HG02759 (cell line): Measurements from ENCODE around the gene CHD8.
"Not testable (repeated sequence)": the region's sequence is repeated elsewhere in the genome, so short reads cannot be mapped to it uniquely, and the experiment has no call there.

Experiments used
- ATAC-seq: cut with Tn5 transposase; IDR thresholded peaks from one replicate; pipeline ENCODE4 v1.9.1; 2021; ENCODE audit warnings: mild to moderate bottlenecking, moderate library complexity; ENCODE audit not compliant: unreplicated experiment

The CHD8 gene, protein sequence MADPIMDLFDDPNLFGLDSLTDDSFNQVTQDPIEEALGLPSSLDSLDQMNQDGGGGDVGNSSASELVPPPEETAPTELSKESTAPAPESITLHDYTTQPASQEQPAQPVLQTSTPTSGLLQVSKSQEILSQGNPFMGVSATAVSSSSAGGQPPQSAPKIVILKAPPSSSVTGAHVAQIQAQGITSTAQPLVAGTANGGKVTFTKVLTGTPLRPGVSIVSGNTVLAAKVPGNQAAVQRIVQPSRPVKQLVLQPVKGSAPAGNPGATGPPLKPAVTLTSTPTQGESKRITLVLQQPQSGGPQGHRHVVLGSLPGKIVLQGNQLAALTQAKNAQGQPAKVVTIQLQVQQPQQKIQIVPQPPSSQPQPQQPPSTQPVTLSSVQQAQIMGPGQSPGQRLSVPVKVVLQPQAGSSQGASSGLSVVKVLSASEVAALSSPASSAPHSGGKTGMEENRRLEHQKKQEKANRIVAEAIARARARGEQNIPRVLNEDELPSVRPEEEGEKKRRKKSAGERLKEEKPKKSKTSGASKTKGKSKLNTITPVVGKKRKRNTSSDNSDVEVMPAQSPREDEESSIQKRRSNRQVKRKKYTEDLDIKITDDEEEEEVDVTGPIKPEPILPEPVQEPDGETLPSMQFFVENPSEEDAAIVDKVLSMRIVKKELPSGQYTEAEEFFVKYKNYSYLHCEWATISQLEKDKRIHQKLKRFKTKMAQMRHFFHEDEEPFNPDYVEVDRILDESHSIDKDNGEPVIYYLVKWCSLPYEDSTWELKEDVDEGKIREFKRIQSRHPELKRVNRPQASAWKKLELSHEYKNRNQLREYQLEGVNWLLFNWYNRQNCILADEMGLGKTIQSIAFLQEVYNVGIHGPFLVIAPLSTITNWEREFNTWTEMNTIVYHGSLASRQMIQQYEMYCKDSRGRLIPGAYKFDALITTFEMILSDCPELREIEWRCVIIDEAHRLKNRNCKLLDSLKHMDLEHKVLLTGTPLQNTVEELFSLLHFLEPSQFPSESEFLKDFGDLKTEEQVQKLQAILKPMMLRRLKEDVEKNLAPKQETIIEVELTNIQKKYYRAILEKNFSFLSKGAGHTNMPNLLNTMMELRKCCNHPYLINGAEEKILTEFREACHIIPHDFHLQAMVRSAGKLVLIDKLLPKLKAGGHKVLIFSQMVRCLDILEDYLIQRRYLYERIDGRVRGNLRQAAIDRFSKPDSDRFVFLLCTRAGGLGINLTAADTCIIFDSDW (N-terminal part only)

DNA sequence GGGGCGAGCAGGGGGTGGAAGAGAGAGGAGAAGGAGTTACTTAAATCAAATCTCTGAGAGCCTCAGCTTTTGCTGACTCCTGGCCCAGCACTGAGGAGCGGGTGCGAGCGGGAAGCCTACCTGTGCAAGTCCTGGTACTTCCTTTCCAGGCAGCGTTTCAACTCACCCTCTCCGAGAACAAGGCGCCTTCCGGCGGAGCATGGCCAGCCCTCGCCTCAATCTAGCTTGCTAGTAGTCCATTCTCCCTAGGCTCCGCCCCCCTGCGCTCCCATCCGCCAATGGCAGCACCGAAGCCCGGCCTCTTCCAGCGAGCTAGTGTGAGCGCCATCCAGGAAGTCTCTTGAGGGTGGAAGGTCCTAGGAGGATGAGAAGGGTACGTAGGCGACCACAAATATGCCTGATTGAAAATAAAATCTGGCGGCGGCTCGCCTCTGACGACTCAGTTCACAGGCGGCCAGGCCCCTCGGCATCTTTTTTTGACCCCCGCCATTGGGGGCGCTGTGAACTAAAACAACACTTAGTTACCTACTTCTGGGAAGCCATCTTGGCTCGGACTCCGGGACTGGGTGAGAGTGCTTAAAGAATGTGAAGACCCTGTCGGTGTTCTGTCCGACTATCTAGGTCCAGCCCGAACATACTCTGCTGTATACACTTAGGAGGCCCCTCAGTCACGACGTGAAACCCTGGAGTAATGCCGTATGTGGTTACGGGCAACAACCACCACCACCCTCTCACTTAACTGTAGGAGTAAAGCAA, at the start of gene CHD8:
Gene CHD8, minus strand, starts transcription at position 212 of the 756 bp plus-strand sequence. CDS start 24,480 bp downstream, outside the sequence.
- peak; percentile 99 for ATAC-seq

DNA sequence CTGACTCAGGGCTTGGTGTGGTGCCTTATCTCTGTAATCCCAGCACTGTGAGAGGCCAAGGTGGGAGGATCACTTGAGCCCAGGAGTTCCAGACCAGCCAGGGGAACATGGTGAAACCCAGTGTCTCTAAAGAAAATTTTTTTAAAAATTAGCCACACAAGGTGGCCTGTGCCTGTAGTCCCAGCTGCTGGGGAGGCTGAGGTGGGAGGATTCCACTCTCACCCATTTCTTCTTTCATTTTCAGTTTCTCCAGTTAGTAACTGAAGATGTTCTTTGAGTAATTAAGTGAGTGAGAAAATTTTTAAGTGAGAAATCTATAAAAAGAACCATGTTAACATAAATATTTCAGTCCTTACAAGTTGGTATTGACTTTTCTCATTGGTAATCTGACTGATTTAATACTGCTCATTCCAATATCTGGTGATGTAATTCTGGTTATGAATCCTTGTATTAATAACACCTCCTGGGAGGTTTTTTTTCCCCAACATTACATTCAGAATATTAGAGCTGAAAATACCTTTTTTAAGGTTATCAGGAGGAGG, 49.2 kb upstream of the CHD8 start:
- peak; percentile 88 for ATAC-seq

DNA sequence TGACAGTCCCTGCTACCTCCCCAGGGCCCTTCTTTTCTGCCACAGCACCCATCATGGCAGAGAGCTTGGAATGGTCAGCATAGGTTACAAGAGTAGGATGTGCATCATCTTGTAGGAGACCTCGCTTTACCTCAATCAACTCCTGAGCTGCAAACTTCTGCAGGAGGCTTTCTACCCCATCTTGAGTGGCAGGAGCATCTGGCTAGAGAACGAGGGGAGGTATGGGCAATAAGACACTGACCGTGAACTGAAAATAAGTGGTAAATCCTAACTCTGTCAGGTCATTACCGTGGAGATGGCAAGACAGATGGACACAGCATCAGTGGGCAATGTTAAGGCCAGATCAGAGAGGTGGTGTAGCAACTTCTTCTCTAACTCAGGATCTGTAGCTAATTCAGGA, 47.5 kb upstream of the CHD8 start:
- no peak for ATAC-seq

DNA sequence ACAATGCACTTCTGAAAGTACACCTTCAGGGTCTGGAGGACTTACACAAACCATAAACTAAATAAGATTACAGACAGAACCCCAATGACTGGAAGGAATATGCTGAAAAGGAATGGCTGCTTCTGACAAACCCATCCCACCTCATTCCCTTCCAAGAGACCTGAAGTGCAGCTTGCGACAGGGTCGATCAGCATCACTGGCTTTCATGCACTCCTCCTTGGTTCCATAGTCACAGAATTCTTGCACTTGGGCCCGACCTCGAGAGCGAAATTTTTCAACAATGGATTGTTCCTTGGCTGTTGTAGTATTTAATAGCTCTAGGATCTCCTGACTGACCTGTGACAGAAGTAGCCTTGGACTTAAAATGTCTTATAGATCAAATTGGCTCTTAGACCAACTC, 45.6 kb upstream of the CHD8 start:
- ATAC-seq, result no peak

DNA sequence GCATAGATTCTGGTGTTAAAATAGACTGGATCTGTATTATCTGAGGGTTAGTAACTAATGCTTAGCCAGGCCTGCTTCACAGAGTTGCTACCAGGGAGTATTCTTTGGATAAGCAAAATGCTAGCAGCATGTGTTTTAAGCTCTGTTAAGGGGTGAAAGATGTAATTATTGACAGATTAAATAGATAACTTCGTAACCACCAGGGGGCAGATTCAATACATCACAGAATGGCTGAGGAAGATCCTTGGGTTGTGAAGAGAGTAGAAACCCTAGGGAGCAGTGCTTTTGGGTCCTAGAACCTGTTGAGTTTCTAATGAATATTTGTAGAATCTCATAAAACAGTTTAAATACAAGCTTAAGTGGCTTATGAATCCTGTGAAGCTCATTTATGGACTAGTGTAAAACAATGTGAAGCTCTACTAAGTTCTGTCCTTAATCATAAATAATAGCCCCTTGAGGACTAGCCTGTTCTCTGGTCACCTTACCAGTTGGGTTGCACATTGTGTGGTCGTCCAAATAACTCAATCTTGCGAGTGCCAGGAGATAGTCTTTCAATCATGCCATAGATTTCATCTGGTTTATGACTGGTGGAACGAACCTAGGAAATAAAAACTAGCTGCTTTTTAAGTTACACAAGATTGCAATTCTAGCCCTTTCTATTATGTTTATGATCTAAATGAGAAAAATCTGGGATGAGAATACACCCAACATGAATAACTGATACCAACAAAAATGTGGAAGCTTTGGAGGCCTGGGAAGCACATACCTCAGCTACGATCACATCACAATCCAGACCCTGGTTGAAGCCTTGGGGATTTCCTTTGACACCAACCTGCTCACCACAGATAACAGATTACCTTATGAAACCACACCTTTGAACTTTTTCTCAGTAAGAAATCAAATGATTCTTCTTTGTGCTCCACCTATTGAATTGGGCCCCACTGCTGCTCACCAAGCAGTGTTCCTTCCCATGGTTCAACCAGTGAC, 42.9 kb upstream of the CHD8 start:
- peak; percentile 52 for ATAC-seq

DNA sequence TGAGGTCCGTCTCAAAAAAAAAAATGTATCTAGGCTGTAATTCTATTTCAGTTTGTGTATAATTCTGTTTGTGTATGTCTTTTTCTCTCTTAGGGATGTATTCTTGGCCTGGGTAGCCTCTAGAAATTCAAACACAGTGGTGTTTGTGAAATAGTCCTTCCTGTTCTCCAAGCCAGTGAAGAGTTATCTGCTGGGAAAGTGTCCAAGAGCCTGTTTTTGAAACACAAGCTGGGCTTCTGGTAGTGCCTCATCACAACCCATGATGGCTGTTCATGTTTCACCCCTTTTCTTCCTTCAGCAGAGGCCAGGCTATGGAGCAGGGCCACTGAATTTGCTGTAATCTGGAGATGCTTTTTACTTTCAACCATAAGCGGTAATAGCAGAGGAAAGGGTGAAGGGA, 40.5 kb upstream of the CHD8 start:
- ATAC-seq, result no peak

DNA sequence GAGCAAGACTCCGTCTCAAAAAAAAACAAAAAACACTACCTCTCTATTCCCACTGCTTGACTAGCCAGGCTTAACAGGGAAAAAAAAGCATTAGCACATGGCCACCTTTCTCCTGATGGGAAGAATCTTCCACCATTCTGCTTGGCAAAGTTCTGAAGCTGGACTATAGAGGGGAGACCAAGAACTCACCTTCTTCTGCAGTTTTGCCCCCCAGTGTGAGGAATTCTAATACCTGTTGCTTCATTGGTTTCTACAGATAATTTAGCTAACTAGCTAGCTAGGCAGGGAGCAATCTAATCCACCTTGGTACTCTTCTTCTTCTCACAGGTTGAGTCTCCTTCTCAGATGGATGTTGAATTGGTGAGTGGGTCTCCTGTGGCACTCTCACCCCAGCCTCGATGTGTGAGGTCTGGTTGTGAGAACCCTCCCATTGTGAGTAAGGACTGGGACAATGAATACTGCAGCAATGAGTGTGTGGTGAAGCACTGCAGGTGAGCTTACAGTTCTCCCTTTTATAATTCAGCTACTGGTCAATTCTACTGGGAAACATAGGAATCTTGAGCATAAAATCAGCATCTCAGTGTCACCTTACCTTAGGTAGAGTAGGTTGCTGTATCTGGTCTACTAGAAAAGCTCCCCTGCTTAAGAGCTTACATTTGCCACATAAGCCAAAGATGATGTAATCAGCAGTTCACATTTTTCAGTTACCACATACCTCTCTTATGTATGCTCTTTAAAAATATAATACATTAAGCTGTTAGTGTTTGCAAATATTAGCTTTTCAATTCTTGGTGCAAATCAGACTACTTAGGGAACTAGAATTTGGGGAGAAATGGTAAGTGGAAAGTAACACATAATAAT, 39.2 kb upstream of the CHD8 start:
- ATAC-seq, result no peak

DNA sequence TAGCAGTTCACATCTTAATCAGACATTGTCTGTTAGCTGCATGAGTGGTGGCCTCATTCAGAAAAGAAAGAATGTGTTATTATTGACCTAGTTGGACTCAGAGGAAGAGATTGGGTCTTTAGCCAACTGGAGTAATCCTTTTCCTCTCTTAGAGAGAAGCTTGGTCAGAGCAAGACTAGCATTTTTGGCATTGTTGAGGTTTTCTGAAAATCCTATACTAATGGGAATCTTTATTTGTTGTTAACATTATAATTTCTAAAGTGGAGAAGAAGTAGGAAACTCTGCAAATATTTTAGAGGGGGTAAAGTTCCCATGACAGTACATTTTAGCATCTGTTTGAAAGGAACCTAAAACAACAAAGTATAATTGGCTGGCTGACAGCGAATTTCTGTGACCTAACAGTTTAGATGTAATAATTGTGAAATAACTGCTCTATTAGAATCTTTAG, 30.7 kb upstream of the CHD8 start:
- no peak for ATAC-seq

DNA sequence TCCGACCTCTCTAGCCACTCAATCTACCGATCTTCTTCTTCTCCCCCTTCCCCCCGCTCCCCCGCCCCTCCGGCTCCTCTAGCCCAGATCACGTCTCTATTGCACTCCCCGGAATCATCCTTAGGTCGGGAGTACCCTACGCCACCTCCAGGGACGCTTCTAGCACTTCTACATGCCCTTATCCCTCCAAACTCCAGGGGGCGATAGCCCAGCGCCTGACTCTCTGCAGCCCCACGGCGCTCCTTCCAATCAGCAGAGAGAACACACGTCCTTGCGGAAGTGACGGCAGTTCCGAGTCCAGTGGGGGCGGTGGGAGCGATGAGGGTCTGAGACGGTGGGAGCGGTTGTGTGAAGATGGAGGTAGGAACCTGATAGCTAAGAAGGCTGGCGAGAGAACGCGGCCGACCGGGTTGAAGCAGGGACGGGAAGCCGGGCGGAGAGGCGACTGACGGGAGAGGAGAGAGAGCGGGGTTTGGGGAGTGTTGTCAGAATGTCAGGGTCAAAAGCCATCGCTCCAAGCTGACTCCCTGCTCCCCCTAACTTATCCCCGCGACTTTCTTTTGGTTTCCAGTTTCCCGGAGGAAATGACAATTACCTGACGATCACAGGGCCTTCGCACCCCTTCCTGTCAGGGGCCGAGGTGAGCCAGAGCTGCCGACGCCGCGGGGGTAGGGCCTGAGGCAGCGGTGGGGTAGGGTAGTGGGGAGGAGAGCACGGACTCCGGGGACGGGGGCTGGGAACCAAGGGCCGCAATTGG, 21.2 kb upstream of the CHD8 start, which contains the start of the genes RAB2B and TOX4:
Gene RAB2B, minus strand, starts transcription at position 35 of the 757 bp plus-strand sequence. CDS start 87 bp downstream, outside the sequence.
Gene TOX4, plus strand, starts transcription at position 271 of the 757 bp plus-strand sequence. Its CDS starts 84 bp downstream, at position 355.
- ATAC-seq, result peak; percentile 99

DNA sequence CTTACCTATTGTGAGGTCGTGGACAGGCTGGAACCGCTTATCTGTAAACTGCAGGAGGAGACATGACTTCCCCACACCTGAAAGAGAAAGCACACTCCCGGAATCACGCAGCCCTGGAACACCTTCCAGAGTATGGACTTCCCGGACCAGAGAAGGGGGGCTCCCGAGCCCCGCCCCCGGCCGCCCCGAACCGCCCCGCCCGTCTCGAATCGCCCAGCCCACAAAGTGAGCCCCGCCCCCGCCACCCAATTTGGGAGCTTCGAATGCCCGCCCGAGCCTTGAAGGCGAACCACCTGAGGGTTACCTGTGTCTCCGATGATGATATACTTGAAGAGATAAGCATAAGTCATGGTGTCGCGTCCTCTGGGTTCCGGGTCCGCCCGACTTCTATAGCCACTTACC, 20.6 kb upstream of the CHD8 start:
- no peak for ATAC-seq

DNA sequence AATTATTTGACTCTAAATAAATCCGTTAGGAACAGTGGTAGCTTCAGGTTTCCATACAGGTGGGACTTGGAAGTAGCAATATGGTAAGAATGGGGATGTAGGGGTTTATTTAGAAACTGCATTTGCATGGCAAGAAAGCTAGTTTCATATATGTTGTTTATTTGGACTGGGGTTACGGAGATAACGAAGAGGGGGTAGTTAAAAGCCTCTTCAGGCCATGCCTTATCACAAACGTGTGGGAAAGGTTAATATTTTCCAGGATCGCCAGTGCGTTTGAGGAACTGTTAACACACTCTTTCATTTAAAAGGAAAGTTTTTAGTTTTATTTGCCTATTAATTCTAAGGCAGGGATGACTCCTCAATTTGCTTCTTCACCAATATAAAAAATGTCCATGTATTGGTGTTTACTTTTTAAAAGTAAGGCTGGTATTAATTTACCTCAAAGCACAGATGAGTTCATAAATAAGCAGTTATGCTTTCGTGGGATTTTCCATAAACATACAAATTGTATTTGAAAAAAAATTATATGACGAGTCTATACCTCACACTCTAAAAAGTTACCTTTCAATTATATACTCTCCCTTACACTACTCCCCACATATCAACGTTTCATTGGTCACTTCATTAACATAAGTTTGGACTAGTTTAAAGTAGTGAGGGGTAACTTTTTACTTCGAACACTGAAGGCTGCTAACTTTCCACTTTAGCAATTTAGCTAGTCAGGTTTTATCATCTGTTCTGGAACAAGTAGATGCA, 20.0 kb upstream of the CHD8 start:
- no peak for ATAC-seq

DNA sequence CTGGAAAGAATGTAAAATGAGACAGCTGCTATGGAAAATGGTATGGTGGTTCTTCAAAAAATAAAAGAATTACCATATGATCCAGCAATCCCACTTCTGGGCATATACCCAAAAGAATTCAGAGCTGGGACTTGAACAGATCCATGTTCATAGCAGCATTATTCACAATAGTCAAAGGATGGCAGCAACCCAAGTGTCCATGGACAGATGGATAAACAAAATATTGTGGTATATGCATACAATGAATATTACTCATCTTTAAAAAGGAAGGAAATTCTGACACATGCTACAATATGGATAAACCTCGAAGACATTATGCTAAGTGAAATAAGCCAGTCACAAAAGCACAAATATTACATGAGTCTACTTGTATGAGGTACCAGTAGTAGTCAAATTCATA, 11.7 kb upstream of the CHD8 start:
- ATAC-seq, result no peak

DNA sequence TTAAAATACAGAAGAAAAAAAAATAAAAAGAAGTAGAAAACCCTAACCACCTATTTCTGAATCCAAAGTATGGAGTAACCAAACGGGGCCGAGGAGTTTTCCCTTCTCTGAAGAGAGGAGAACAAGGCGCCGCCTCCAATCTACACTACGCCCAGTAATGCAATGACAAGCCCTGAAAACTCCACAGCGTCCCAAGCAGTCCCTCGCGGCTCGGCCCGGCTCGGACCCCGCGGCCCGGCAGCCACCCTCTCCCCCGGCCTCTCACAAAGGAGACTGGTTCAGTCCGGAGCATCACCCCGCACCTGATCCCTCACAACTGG, 371 bp downstream of the CHD8 start:
- peak; percentile 21 for ATAC-seq

DNA sequence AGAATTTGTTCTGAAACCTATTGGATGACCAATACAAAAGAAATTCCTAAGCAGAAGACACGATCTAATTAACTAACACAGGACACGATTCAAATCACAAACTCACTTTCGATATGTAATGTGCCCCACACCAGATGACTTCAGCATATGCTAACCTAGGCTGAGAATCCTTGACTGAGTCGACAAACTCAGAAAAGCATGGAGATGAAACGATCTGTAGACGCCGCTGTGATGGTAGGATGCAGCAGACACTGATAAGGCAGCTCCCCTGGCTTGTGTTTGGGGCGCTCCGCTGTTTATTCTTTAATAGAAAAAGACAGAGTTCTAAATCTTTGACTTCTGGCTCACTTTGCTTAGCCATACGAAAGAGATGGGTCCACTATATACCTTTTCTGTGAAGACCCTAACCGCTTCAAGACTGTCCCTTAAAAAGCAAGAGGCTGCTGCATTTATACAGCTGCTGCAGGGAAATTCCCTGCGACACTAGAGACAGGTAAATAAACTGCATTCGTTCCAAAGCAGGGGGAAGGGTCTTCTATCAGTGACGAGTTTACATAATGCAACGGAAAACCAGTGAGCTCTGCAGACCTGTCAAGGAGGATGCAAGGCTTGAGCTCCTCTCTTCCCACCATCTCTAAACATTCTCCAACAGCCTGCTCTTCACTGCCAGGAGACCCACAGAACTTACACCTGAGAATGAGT, 929 bp downstream of the CHD8 start:
- ATAC-seq, result no peak

DNA sequence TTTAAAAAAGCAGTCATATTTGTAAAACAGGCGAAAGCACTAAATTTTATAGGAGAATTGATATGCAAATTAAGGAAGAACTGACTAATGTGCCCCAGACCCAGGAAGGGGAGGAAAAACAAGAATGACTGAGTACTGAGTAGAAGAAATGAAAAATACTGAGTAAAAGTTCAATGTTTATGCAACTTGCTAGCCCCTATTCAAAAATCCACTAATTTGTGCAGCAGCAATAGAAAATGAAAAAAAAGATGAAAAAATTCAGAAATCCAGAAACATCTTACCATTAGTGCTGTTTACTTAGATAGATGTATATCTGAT, 6.1 kb downstream of the CHD8 start:
- no peak for ATAC-seq

DNA sequence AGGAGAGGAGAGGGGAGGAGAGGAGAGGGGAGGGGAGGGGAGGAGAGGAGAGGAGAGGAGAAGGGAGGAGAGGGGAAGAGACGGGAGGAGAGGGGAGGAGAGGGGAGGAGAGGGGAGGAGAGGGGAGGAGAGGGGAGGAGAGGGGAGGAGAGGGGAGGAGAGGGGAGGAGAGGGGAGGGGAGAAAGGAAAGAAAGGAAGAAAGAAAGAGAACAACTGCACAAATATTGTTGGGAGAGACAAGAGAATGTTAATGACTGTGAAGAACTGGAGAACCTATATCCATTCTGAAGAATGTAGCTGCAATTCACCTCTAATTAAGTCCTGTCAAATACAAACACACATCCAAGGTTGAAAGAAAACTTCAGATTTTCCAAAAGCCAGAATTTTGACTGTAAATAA, 13.3 kb downstream of the CHD8 start:
- ATAC-seq, result not testable (repeated sequence)
